GM12873 (cell line): Measurements from ENCODE around the gene NSUN3.
A peak's percentile ranks its signal among the peaks of the same experiment; 100 is the strongest.

ENCODE experiments used
- CTCF ChIP-seq: IDR thresholded peaks from 2 replicates; pipeline ENCODE4 v1.5.1; 2012; ENCODE audit warnings: low read depth, mild to moderate bottlenecking, moderate library complexity, low read length, control low read depth; ENCODE audit not compliant: insufficient read depth; ENCODE audit errors: missing control alignments

Gene NSUN3

DNA sequence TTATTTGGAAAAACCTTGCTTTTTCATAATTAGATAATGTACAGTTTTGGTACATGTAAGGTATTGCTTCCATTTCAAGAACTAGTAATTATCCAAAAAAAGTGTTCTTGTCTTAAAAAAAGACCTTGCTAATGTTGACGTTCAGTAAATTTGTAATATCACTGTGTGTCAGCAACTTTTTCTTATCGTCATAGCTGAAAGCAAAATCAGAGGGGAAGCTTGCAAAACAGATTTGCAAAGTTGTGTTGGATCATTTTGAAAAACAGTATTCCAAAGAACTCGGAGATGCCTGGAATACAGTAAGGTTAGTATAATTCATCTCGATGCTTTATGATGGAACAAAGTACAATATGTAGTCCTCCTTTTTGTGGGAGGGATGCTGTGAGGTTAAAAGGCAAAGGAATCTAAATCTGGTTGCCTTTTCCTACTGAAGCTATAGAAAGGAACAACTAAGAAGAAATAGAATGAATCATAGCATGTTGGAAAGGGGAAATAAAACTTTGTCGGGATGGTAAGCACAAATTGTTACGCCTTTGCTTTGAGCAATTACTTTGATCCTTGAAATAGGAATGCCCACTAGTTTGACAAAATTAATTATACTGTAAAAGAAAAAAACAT, 1.5 kb downstream of the NSUN3 start:
- no peak for TF ChIP-seq CTCF

DNA sequence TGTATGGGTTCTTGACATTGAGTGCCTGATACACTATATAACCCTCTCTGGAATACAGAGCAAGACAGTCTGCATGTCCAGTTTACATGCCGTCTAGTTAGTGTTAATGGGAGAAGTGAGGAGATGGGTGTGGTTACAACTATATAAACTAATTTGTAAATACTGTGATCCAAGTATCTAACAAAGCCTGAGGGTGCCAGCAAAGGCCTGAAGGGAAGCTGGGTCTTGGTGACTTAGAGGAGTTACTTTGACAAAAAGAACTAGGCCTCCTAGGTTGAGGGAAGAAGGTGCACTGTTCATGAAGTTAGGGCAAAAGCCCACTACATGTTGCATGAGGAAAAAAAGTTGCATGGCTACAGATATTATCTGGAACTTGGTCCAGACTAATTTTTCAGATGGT, 2.3 kb downstream of the NSUN3 start:
- no peak for TF ChIP-seq CTCF

DNA sequence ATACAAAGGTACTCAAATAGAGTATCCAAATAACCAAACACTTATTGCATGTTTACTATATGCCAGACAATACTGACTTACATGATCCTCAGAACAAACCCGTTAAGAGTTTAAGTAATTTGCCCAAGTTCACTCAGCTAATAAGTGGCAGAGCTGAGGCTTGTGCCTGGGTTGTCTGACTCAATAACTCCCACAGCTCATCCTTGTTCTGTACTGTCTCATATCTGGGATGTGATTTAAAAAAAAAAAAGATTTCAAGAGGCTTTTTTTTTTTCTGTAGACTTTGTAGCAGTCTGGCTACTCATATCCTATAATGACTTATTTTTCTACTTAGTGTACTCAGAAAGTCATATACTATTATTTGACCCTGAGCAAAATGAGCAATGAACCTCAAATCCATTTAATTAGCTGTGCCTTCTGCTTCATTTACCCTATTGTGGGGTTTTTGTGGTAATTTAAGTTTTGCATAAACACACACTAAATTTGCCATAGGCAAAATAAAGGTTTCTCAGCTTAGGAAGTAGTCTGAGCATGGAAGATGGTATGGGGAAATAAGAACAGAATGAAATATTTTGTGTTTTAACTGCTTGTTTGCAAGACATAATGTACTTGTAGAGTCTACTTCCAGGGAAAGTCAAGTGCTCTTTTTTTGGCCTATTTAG, 3.1 kb downstream of the NSUN3 start:
- no peak for TF ChIP-seq CTCF

DNA sequence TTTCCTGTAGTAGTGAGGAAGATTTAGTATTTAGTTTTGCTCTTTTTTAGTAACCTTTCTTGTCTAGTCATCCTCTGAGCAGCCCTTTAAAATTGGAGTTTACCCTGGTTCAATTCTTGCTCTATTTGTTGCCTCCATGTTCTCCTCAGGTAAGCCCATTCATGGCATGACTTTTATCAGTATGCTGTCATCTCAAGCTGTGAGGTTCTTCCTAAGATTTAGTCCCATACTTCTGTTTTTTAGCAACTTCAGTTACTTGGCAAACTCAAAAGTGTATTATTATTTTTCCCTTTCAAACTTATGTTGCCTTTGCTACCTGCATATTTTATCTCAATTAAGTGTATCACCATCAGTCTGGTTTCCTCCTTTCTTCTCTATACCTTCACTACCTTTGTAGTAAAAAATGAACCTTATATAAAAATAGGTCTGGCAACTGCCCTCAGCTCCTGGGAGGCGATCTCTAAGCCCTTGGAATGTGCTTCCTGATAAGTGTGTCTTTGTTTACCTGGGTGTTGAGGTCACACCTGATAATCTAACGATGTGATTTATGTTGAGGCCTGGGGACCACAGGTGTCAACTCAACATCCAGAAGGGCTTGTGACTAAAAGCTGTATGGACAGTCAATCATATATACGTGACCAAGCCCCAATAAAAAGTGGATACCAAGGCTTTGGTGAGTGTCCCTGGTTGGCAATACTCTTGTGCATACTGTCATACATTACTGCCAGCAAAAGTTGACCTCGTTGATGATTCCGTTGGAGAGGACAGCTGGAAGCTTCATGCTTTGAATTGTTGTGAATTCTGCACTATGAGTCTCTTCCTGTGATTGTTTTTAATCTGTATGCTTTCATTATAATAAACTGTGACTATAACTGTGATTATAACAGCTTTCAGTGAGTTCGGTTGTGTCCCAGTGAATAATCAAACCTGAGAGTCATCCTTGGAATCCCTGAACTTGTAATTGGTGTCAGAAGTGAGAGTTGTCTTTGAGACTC, 3.9 kb downstream of the NSUN3 start:
- TF ChIP-seq CTCF, result no peak

- TF ChIP-seq CTCF, result peak; percentile 25
These were observed 6.4 kb downstream of the NSUN3 start for GRCh38 chr3:94069194-94069813.

DNA sequence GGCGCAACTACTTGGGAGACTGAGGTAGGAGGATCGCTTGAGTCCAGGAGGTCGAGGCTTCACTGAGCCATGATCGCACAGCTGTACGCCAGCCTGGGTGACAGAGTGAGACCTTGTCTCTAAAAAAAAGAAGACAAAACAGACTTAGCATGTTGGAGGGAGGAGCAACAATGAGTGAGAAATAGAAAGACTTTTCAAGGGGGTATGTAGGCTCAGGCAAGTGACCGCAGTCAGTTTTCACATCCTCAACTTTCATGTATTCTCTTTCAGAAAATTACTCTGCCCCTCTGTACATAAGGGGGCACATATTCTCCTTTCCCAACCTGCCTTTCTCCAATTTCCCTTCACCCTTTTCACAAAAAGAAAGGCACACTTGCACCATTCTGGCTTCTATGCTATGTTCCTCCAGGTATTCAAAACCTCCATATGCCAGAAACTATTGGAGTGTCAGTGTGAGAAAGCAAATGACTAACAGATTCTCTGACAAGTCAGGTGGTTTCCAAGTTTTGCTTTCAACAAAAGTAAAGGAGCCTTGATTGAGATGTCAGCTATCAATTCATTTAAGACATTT, 7.6 kb downstream of the NSUN3 start:
- no peak for TF ChIP-seq CTCF
